Tibial nerve (tissue), 4 donors: ENCODE results near the gene AHCYL2.

Source experiments
- CTCF ChIP-seq, 5 experiments: fragments of 200-600 bp in 3 of 5; fragments of 450-650 bp in 2 of 5; sonication (generic) in 3 of 5; IDR thresholded peaks; one replicate each; pipeline ENCODE4 v1.5.1; 2016 to 2019; ENCODE audit warnings: antibody characterized with exemption in 5 of 5, mild to moderate bottlenecking in 3 of 5, moderate library complexity in 2 of 5
- EP300 ChIP-seq, 2 donors: sonication (generic); formaldehyde crosslinking; IDR thresholded peaks; one replicate each; pipeline ENCODE4 v1.6.1; 2017; ENCODE audit warnings: antibody characterized with exemption in 2 of 2, mild to moderate bottlenecking in 1 of 2

- TF ChIP-seq EP300 (IDR thresholded peaks at IDR 0.05) (no peak), CTCF (IDR thresholded peaks at IDR 0.05) (no peak)
These were observed 168.4 kb downstream of the AHCYL2 start for GRCh38 chr7:129393255-129393654.
